BLaER1 treated with 17β-estradiol and CSF1 and Interleukin-3, amounts not matched to agents 10 nM and 100 nM (cell line): ENCODE results near the gene ROR1.

ENCODE experiments used
- H3K27ac ChIP-seq, 11 experiments: shearing (Covaris generic); formaldehyde crosslinking; 2 replicates each; pipeline ENCODE4 v1.8.1; 2022
- H3K27me3 ChIP-seq, 11 experiments: shearing (Covaris generic); formaldehyde crosslinking; 2 replicates each; pipeline ENCODE4 v1.8.1; 2022
- H3K36me3 ChIP-seq, 11 experiments: shearing (Covaris generic); formaldehyde crosslinking; 2 replicates each; pipeline ENCODE4 v1.8.1; 2022
- H3K4me1 ChIP-seq, 10 experiments: shearing (Covaris generic); formaldehyde crosslinking; 2 replicates each; pipeline ENCODE4 v1.8.1; 2022
- H3K4me2 ChIP-seq, 11 experiments: shearing (Covaris generic); formaldehyde crosslinking; 2 replicates each; pipeline ENCODE4 v1.8.1; 2022
- H3K4me3 ChIP-seq, 10 experiments: shearing (Covaris generic); formaldehyde crosslinking; 2 replicates each; pipeline ENCODE4 v1.8.1; 2022
- H3K9ac ChIP-seq, 11 experiments: shearing (Covaris generic); formaldehyde crosslinking; 2 replicates each; pipeline ENCODE4 v1.8.1; 2022
- H3K9me3 ChIP-seq, 11 experiments: shearing (Covaris generic); formaldehyde crosslinking; replicated peaks in 1 of 11; 2 replicates each; pipeline ENCODE4 v1.8.1; 2022
- H4K20me1 ChIP-seq, 11 experiments: shearing (Covaris generic); formaldehyde crosslinking; 2 replicates each; pipeline ENCODE4 v1.8.1; 2022
- Cebpa-rat ChIP-seq, 11 experiments: shearing (Covaris generic); IDR thresholded peaks; 2 replicates each; pipeline ENCODE4 v1.8.1; 2022

The ROR1 gene

GRCh38 chr1:64162151-64162550 lies 388.3 kb downstream of the ROR1 start:
- Histone ChIP-seq H3K9me3 (no peaks in the 10 kb centered on the region), H3K9ac (no peak overlapping the region), H3K36me3 (peaks cover 0 to 5% (median 0%) of the 10 kb centered on the region in 11 experiments; a peak in 1 of 22 replicates), H3K27ac (no peak overlapping the region), H3K4me3 (no peak overlapping the region), H4K20me1 (no peaks in the 10 kb centered on the region), H3K4me2 (no peak overlapping the region), H3K27me3 (no peaks in the 10 kb centered on the region), H3K4me1 (no peaks in the 10 kb centered on the region)
- no peak for TF ChIP-seq Cebpa-rat (IDR thresholded peaks at IDR 0.05)

GRCh38 chr1:64162804-64163203 lies 389.0 kb downstream of the ROR1 start:
- Histone ChIP-seq H3K4me1 (no peaks in the 10 kb centered on the region), H3K4me2 (no peak overlapping the region), H3K9me3 (no peaks in the 10 kb centered on the region), H3K27ac (no peak overlapping the region), H4K20me1 (no peaks in the 10 kb centered on the region), H3K4me3 (no peak overlapping the region), H3K9ac (no peak overlapping the region), H3K36me3 (peaks cover 0 to 5% (median 0%) of the 10 kb centered on the region in 11 experiments; a peak in 1 of 22 replicates), H3K27me3 (no peaks in the 10 kb centered on the region)
- no peak for TF ChIP-seq Cebpa-rat (IDR thresholded peaks at IDR 0.05)

GRCh38 chr1:64163431-64163830 lies 389.6 kb downstream of the ROR1 start:
- no peaks in the 10 kb centered on the region for H3K4me1 ChIP-seq
- no peak overlapping the region for H3K4me2 ChIP-seq
- H3K9ac ChIP-seq: no peak overlapping the region
- H3K4me3 ChIP-seq: no peak overlapping the region
- no peaks in the 10 kb centered on the region for H3K27me3 ChIP-seq
- no peaks in the 10 kb centered on the region for H4K20me1 ChIP-seq
- TF ChIP-seq Cebpa-rat (IDR thresholded peaks at IDR 0.05): no peak
- H3K36me3 ChIP-seq: peaks cover 0 to 5% (median 0%) of the 10 kb centered on the region in 11 experiments; a peak in 1 of 22 replicates
- H3K9me3 ChIP-seq: peaks cover 0 to under 1% (median 0%) of the 10 kb centered on the region in 11 experiments; a peak in 1 of 22 replicates
- H3K27ac ChIP-seq: no peak overlapping the region

GRCh38 chr1:64163970-64164369 lies 390.2 kb downstream of the ROR1 start:
- Histone ChIP-seq H4K20me1 (no peaks in the 10 kb centered on the region), H3K27me3 (no peaks in the 10 kb centered on the region), H3K4me1 (no peaks in the 10 kb centered on the region), H3K9ac (no peak overlapping the region; a peak in 1 of 22 replicates), H3K4me2 (no peak overlapping the region), H3K4me3 (no peak overlapping the region), H3K9me3 (peaks cover 0 to 6% (median 0%) of the 10 kb centered on the region in 11 experiments; a peak in 2 of 22 replicates), H3K27ac (no peak overlapping the region), H3K36me3 (peaks cover 0 to 5% (median 0%) of the 10 kb centered on the region in 11 experiments; a peak in 2 of 22 replicates)
- no peak for TF ChIP-seq Cebpa-rat (IDR thresholded peaks at IDR 0.05)

- Histone ChIP-seq H3K27ac (no peak overlapping the region), H4K20me1 (no peaks in the 10 kb centered on the region), H3K4me1 (peaks cover 0 to 21% (median 10%) of the 10 kb centered on the region in 10 experiments; a peak in 15 of 20 replicates), H3K27me3 (no peaks in the 10 kb centered on the region), H3K4me2 (no peak overlapping the region), H3K9me3 (peaks cover 0 to 20% (median 0%) of the 10 kb centered on the region in 11 experiments; a peak in 4 of 22 replicates), H3K9ac (no peak overlapping the region), H3K4me3 (no peak overlapping the region), H3K36me3 (peaks cover 0 to 6% (median 0%) of the 10 kb centered on the region in 11 experiments; a peak in 1 of 22 replicates)
- no peak for TF ChIP-seq Cebpa-rat (IDR thresholded peaks at IDR 0.05)
Observed at GRCh38 chr1:64166629-64167028, 392.8 kb downstream of the ROR1 start.

- H3K27me3 ChIP-seq: no peaks in the 10 kb centered on the region
- H3K4me3 ChIP-seq: no peak overlapping the region
- no peak overlapping the region for H3K9ac ChIP-seq
- H3K9me3 ChIP-seq: peaks cover 0 to 20% (median 0%) of the 10 kb centered on the region in 11 experiments; a peak in 4 of 22 replicates
- H3K27ac ChIP-seq: no peak overlapping the region
- no peak for TF ChIP-seq Cebpa-rat (IDR thresholded peaks at IDR 0.05)
- H4K20me1 ChIP-seq: no peaks in the 10 kb centered on the region
- H3K4me2 ChIP-seq: no peak overlapping the region
- H3K36me3 ChIP-seq: peaks cover 0 to 6% (median 0%) of the 10 kb centered on the region in 11 experiments; a peak in 1 of 22 replicates
- H3K4me1 ChIP-seq: peaks cover 0 to 26% (median 15%) of the 10 kb centered on the region in 10 experiments; a peak in 15 of 20 replicates
Observed at GRCh38 chr1:64167176-64167575, 393.4 kb downstream of the ROR1 start.

GRCh38 chr1:64171246-64171645 lies 397.4 kb downstream of the ROR1 start:
- H3K27ac ChIP-seq: peak overlapping the region in 9 of 11 experiments; percentile 37 to 89 (median 65); a peak in 18 of 22 replicates
- H3K27me3 ChIP-seq: no peaks in the 10 kb centered on the region
- TF ChIP-seq Cebpa-rat (IDR thresholded peaks at IDR 0.05): no peak
- no peaks in the 10 kb centered on the region for H4K20me1 ChIP-seq
- H3K4me1 ChIP-seq: peaks cover 0 to 43% (median 17%) of the 10 kb centered on the region in 10 experiments; a peak in 15 of 20 replicates
- peak overlapping the region in 10 of 11 experiments; percentile 10 to 84 (median 78); a peak in 17 of 22 replicates for H3K4me2 ChIP-seq
- peaks cover 0 to 6% (median 0%) of the 10 kb centered on the region in 11 experiments; a peak in 1 of 22 replicates for H3K36me3 ChIP-seq
- peak overlapping the region in 5 of 11 experiments; percentile 8 to 76 (median 62); a peak in 10 of 22 replicates for H3K9ac ChIP-seq
- peaks cover 0 to 20% (median 0%) of the 10 kb centered on the region in 11 experiments; a peak in 4 of 22 replicates for H3K9me3 ChIP-seq
- H3K4me3 ChIP-seq: 0 out of 20 replicates have a peak overlapping the region, but pooled peaks of 1 of the 10 experiments have one; percentile 25

GRCh38 chr1:64171797-64172281 lies 398.0 kb downstream of the ROR1 start:
- no peaks in the 10 kb centered on the region for H4K20me1 ChIP-seq
- peaks cover 0 to 43% (median 17%) of the 10 kb centered on the region in 10 experiments; a peak in 15 of 20 replicates for H3K4me1 ChIP-seq
- peak overlapping the region in 9 of 11 experiments; percentile 37 to 89 (median 65); a peak in 18 of 22 replicates for H3K27ac ChIP-seq
- peak overlapping the region in 5 of 11 experiments; percentile 8 to 76 (median 62); a peak in 10 of 22 replicates for H3K9ac ChIP-seq
- no peaks in the 10 kb centered on the region for H3K27me3 ChIP-seq
- H3K36me3 ChIP-seq: peaks cover 0 to 6% (median 0%) of the 10 kb centered on the region in 11 experiments; a peak in 1 of 22 replicates
- H3K4me3 ChIP-seq: 0 out of 20 replicates have a peak overlapping the region, but pooled peaks of 1 of the 10 experiments have one; percentile 25
- H3K4me2 ChIP-seq: peak overlapping the region in 10 of 11 experiments; percentile 10 to 84 (median 78); a peak in 17 of 22 replicates
- H3K9me3 ChIP-seq: peaks cover 0 to 20% (median 0%) of the 10 kb centered on the region in 11 experiments; a peak in 4 of 22 replicates
- TF ChIP-seq Cebpa-rat (IDR thresholded peaks at IDR 0.05): peak in 5 of 11 experiments; percentile 60 to 87 (median 85); a peak in 9 of 22 replicates

- H4K20me1 ChIP-seq: no peaks in the 10 kb centered on the region
- H3K9ac ChIP-seq: peak overlapping the region in 3 of 11 experiments; percentile 62 to 76 (median 68); a peak in 6 of 22 replicates
- H3K4me3 ChIP-seq: no peak overlapping the region
- peaks cover 0 to 43% (median 17%) of the 10 kb centered on the region in 10 experiments; a peak in 15 of 20 replicates for H3K4me1 ChIP-seq
- peak overlapping the region in 6 of 11 experiments; percentile 60 to 89 (median 77); a peak in 11 of 22 replicates for H3K27ac ChIP-seq
- no peaks in the 10 kb centered on the region for H3K27me3 ChIP-seq
- H3K36me3 ChIP-seq: peaks cover 0 to 9% (median 0%) of the 10 kb centered on the region in 11 experiments; a peak in 1 of 22 replicates
- no peak for TF ChIP-seq Cebpa-rat (IDR thresholded peaks at IDR 0.05)
- H3K4me2 ChIP-seq: peak overlapping the region in 4 of 11 experiments; percentile 3 to 83 (median 80); a peak in 7 of 22 replicates
- peaks cover 0 to 20% (median 0%) of the 10 kb centered on the region in 11 experiments; a peak in 4 of 22 replicates for H3K9me3 ChIP-seq
Observed at GRCh38 chr1:64172458-64172983, 398.7 kb downstream of the ROR1 start.
